PC-9 (cell line): ENCODE data around the gene ARFGAP1. TPM values are rescaled to one million over a fixed set of nuclear protein-coding genes. Genes with fewer than 3 reads are reported as not detected.
"Not testable (repeated sequence)": the region's sequence is repeated elsewhere in the genome, so short reads cannot be mapped to it uniquely, and the experiment has no call there.

Source experiments
- BruUV-seq: library from RNA; stranded (reverse); fragments of 400-500 nt; replicated peaks from 2 replicates; lab custom pipeline; 2021; lab: Mats Ljungman, UMichigan
- CTCF ChIA-PET: fragments of 300-600 bp; sonication (Branson Sonifier 250); formaldehyde crosslinking; loops from one replicate; lab custom pipeline; 2022; ENCODE audit warnings: antibody characterized with exemption; lab: Charles Lee
- POLR2A ChIA-PET: fragments of 300-600 bp; sonication (Branson Sonifier 250); formaldehyde crosslinking; loops from one replicate; lab custom pipeline; 2022; ENCODE audit warnings: antibody characterized with exemption; ENCODE audit not compliant: unreplicated experiment; lab: Charles Lee
- DNase-seq, 2 experiments: peaks; one replicate each; pipeline versions ENCODE4 v3.0.0 to v3.0.0-alpha.2; 2015 to 2022; ENCODE audit warnings: mixed read lengths in 1 of 2
- H2AFZ ChIP-seq: fragments of 200-600 bp; sonication (generic); 2 replicates; pipeline ENCODE4 v1.8.1; 2017; ENCODE audit warnings: antibody characterized with exemption
- H3F3A ChIP-seq: fragments of 200-600 bp; sonication (generic); 2 replicates; pipeline ENCODE4 v1.8.1; 2017; ENCODE audit warnings: antibody characterized with exemption, mild to moderate bottlenecking, low read depth; ENCODE audit not compliant: insufficient read depth
- H3K27ac ChIP-seq: fragments of 200-600 bp; sonication (generic); 2 replicates; pipeline ENCODE4 v1.6.1; 2016; ENCODE audit warnings: mixed run types
- H3K27me3 ChIP-seq: fragments of 200-600 bp; sonication (generic); 2 replicates; pipeline ENCODE4 v1.6.1; 2016; ENCODE audit warnings: low read depth, mixed run types; ENCODE audit not compliant: insufficient read depth
- H3K36me3 ChIP-seq: fragments of 200-600 bp; sonication (generic); 2 replicates; pipeline ENCODE4 v1.6.1; 2016; ENCODE audit warnings: low read depth, mixed run types
- H3K4me1 ChIP-seq: fragments of 200-600 bp; sonication (generic); replicated peaks from 2 replicates; pipeline ENCODE4 v1.6.1; 2016; ENCODE audit warnings: mixed run types; ENCODE audit not compliant: insufficient read depth
- H3K4me2 ChIP-seq: fragments of 200-600 bp; sonication (generic); 2 replicates; pipeline ENCODE4 v1.6.1; 2017; ENCODE audit warnings: mixed run types
- H3K4me3 ChIP-seq: fragments of 200-600 bp; sonication (generic); 2 replicates; pipeline ENCODE4 v1.6.1; 2016; ENCODE audit warnings: mixed run types
- H3K79me2 ChIP-seq: fragments of 200-600 bp; sonication (generic); 2 replicates; pipeline ENCODE4 v1.6.1; 2017; ENCODE audit warnings: low read depth, mixed run types
- H3K9me2 ChIP-seq: fragments of 200-600 bp; sonication (generic); 2 replicates; pipeline ENCODE4 v1.8.1; 2017; ENCODE audit warnings: mild to moderate bottlenecking; ENCODE audit not compliant: insufficient read depth
- H3K9me3 ChIP-seq: fragments of 200-600 bp; sonication (generic); 2 replicates; pipeline ENCODE4 v1.8.1; 2016; ENCODE audit warnings: low read depth; ENCODE audit not compliant: insufficient read depth
- H4K20me1 ChIP-seq: fragments of 200-600 bp; sonication (generic); 2 replicates; pipeline ENCODE4 v1.8.1; 2017; ENCODE audit not compliant: insufficient read depth
- CTCF ChIP-seq: fragments of 200-600 bp; sonication (generic); conservative IDR thresholded peaks from 2 replicates; pipeline ENCODE4 v1.6.1; 2017; ENCODE audit warnings: mixed run types, antibody characterized with exemption, mild to moderate bottlenecking, moderate library complexity
- EZH2 ChIP-seq: fragments of 200-600 bp; sonication (generic); IDR thresholded peaks from 2 replicates; pipeline ENCODE4 v1.8.0; 2017; ENCODE audit warnings: antibody characterized with exemption, low read depth
- intact Hi-C: fragments of 100-400 bp; cut with micrococcal nuclease; formaldehyde crosslinking; loops from one replicate; pipeline ENCODE4 v1.10.0; 2022; ENCODE audit not compliant: unreplicated experiment
- total RNA-seq: library from RNA; stranded (reverse); gene quantifications from 2 replicates; pipeline ENCODE4 v1.2.3, GENCODE V29; 2021

The ARFGAP1 gene
- total RNA-seq, 1 experiment from 2014 or later, result 89.0 TPM

- peaks cover 53% of the 10 kb centered on the region for H3K27me3 ChIP-seq
- no peak for DNase-seq
- TF ChIP-seq CTCF, result no peak
- no peak for TF ChIP-seq EZH2
- intact Hi-C loops, result no loop called here
- H3K4me2 ChIP-seq, result no peak overlapping the region
- no peak overlapping the region for H2AFZ ChIP-seq
- no peaks in the 10 kb centered on the region for H3K36me3 ChIP-seq
- H3K4me3 ChIP-seq, result no peak overlapping the region
- no TSS peak for BruUV-seq
- no peaks in the 10 kb centered on the region for H3K79me2 ChIP-seq
- CTCF ChIA-PET, result no interaction called here
- H3K9me2 ChIP-seq, result no peaks in the 10 kb centered on the region
- H3K27ac ChIP-seq, result no peak overlapping the region
- no peaks in the 10 kb centered on the region for H4K20me1 ChIP-seq
- H3K9me3 ChIP-seq, result no peaks in the 10 kb centered on the region
- peaks cover 13% of the 10 kb centered on the region; the same call in 1 of the 2 replicates for H3K4me1 ChIP-seq
- POLR2A ChIA-PET, result no interaction called here
- H3F3A ChIP-seq, result peaks cover 11% of the 10 kb centered on the region; the same call in 1 of the 2 replicates
Observed at GRCh38 chr20:63249891-63250290, 22.7 kb upstream of the ARFGAP1 start.

GRCh38 chr20:63251350-63251749 is 21.3 kb upstream of the ARFGAP1 start:
- H3K9me2 ChIP-seq, H3K9me3 ChIP-seq, H3K4me3 ChIP-seq, H3K27ac ChIP-seq, H3K36me3 ChIP-seq, H3K79me2 ChIP-seq, POLR2A ChIA-PET, BruUV-seq, H2AFZ ChIP-seq, H4K20me1 ChIP-seq: not testable (repeated sequence)
- peak; percentile 79 for TF ChIP-seq CTCF
- Histone ChIP-seq H3K4me1 (peaks cover 13% of the 10 kb centered on the region; the same call in 1 of the 2 replicates), H3K27me3 (peaks cover 62% of the 10 kb centered on the region), H3F3A (peaks cover 11% of the 10 kb centered on the region; the same call in 1 of the 2 replicates), H3K4me2 (peak overlapping the region; percentile 2; the same call in 1 of the 2 replicates)
- intact Hi-C loops, result loop anchor here (1.0 kb wide), 2 partner anchors 27 to 68 kb away; no protein-coding TSS in a partner anchor
- peak in 1 of 2 experiments; percentile 73 for DNase-seq
- CTCF ChIA-PET, result interaction anchor here (1.8 kb wide), 1 partner anchor 27 kb away, joined by 6 read pairs; no protein-coding TSS in a partner anchor

GRCh38 chr20:63252284-63252711 is 20.3 kb upstream of the ARFGAP1 start:
- Histone ChIP-seq H3K27me3 (peaks cover 62% of the 10 kb centered on the region), H2AFZ (no peak overlapping the region), H4K20me1 (no peaks in the 10 kb centered on the region), H3K4me1 (peaks cover 13% of the 10 kb centered on the region; the same call in 1 of the 2 replicates), H3K4me3 (no peak overlapping the region), H3K9me2 (no peaks in the 10 kb centered on the region), H3F3A (peaks cover 11% of the 10 kb centered on the region; the same call in 1 of the 2 replicates), H3K4me2 (no peak overlapping the region), H3K79me2 (no peaks in the 10 kb centered on the region), H3K36me3 (no peaks in the 10 kb centered on the region), H3K27ac (no peak overlapping the region), H3K9me3 (no peaks in the 10 kb centered on the region)
- POLR2A ChIA-PET, result no interaction called here
- no peak for DNase-seq
- CTCF ChIA-PET, result interaction anchor here (1.8 kb wide), 1 partner anchor 28 kb away, joined by 6 read pairs; no protein-coding TSS in a partner anchor
- intact Hi-C loops, result no loop called here
- TF ChIP-seq CTCF (no peak), EZH2 (no peak)
- no TSS peak for BruUV-seq
